Gastrocnemius medialis (tissue), 4 donors: ENCODE results near the gene MMP19.

ENCODE experiments used
- POLR2A ChIP-seq, 2 donors: fragments of 450-650 bp; IDR thresholded peaks; one replicate each; pipeline ENCODE4 v1.6.1; 2017; ENCODE audit warnings: antibody characterized with exemption in 2 of 2, mild to moderate bottlenecking in 2 of 2, moderate library complexity in 2 of 2
- TF ChIP-seq, protein P1 (sequence below), 5 experiments: fragments of 450-650 bp in 3 of 5; fragments of 200-600 bp in 2 of 5; sonication (generic) in 2 of 5; IDR thresholded peaks in 4 of 5; conservative IDR thresholded peaks in 1 of 5; 1 replicate in 4 of 5; 2 replicates in 1 of 5; pipeline ENCODE4 v1.5.1; 2016 to 2019; ENCODE audit warnings: antibody characterized with exemption in 5 of 5, mild to moderate bottlenecking in 3 of 5, moderate library complexity in 3 of 5

DNA sequence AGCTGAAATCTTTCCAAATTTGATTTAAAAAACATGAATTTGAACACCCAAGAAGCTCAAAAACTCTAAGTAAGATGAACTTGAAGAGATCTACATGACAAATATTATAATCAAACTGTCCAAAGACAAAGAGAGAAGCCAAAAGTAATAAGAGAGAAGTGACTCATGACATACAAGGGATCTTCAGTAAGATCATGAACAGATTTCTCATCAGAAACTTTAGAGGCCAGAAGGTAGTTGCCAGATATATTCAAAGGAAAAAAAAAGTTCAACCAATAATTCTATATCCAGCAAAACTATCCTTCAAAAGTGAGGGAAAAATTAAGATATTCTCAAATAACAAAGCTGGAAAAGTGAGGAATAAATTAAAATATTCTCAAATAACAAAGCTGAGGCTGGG, 35.1 kb upstream of the MMP19 start:
- TF ChIP-seq, protein P1, sequence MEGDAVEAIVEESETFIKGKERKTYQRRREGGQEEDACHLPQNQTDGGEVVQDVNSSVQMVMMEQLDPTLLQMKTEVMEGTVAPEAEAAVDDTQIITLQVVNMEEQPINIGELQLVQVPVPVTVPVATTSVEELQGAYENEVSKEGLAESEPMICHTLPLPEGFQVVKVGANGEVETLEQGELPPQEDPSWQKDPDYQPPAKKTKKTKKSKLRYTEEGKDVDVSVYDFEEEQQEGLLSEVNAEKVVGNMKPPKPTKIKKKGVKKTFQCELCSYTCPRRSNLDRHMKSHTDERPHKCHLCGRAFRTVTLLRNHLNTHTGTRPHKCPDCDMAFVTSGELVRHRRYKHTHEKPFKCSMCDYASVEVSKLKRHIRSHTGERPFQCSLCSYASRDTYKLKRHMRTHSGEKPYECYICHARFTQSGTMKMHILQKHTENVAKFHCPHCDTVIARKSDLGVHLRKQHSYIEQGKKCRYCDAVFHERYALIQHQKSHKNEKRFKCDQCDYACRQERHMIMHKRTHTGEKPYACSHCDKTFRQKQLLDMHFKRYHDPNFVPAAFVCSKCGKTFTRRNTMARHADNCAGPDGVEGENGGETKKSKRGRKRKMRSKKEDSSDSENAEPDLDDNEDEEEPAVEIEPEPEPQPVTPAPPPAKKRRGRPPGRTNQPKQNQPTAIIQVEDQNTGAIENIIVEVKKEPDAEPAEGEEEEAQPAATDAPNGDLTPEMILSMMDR (IDR thresholded peaks at IDR 0.05 in 4 of 5, conservative IDR thresholded peaks at IDR 0.05 in 1 of 5), result no peak
- no peak for TF ChIP-seq POLR2A (IDR thresholded peaks at IDR 0.05)
